ENCODE measurements around the gene RPS6KB2.

DNA sequence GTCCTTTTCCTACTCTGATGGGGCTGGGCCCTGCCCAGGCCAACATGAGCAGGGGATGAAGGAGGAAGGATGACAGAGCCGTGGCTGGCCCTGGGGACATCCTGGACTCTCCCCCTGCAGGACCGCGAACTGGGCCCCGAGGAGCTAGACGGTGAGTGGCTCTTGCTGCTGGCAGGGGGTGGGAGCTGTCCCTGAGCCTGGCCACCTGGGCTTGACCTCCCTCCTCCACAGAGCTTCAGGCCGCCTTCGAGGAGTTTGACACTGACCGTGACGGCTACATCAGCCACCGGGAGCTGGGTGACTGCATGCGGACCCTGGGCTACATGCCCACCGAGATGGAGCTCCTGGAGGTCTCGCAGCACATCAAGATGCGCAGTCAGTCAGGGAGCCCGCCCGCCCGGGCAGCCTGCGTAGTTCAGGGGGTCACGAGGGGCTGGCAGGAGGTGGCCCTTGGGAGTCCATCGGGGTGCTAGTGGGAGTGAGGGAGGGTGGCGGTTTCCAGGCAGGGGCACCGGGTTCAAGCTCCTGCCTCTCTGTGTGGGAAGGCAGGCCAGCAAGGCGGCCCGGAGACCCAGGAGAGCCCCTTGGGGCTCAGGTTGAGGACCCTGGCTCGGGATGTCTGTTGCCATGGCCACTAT lies 27.9 kb downstream of the RPS6KB2 start:
- TF ChIP-seq, protein P1, sequence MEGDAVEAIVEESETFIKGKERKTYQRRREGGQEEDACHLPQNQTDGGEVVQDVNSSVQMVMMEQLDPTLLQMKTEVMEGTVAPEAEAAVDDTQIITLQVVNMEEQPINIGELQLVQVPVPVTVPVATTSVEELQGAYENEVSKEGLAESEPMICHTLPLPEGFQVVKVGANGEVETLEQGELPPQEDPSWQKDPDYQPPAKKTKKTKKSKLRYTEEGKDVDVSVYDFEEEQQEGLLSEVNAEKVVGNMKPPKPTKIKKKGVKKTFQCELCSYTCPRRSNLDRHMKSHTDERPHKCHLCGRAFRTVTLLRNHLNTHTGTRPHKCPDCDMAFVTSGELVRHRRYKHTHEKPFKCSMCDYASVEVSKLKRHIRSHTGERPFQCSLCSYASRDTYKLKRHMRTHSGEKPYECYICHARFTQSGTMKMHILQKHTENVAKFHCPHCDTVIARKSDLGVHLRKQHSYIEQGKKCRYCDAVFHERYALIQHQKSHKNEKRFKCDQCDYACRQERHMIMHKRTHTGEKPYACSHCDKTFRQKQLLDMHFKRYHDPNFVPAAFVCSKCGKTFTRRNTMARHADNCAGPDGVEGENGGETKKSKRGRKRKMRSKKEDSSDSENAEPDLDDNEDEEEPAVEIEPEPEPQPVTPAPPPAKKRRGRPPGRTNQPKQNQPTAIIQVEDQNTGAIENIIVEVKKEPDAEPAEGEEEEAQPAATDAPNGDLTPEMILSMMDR (IDR thresholded peaks at IDR 0.05; ENCODE audit: low read depth, low read length), result no peak
- no peak for TF ChIP-seq POLR2A (IDR thresholded peaks at IDR 0.05; ENCODE audit: extremely low read depth, insufficient read length)

Data from NB4 (cell line).